Heart left ventricle (tissue), 13 donors: ENCODE data around the gene NXPE3.

Experiments used
- CTCF ChIP-seq, 12 donors: fragments of 200-600 bp; sonication (generic) in 4 of 12; IDR thresholded peaks; one replicate each; pipeline versions ENCODE4 v1.5.0 to v1.8.0; 2018 to 2022; ENCODE audit warnings: antibody characterized with exemption in 12 of 12, mild to moderate bottlenecking in 5 of 12
- POLR2A ChIP-seq, 2 donors: fragments of 450-650 bp; IDR thresholded peaks; one replicate each; pipeline ENCODE4 v1.6.1; 2017; ENCODE audit warnings: antibody characterized with exemption in 2 of 2, mild to moderate bottlenecking in 2 of 2, moderate library complexity in 2 of 2
- donor health status: ischemic (EF 13 %, LVEDD 7.1; RV severe dilation, severe dysfunction).
- donor health status: DM: no; HTN: yes; CAD: no.
- donor health status: DM: no; HTN: no; CAD: no.
- donor health status: ischemic (EF 25% LVEDD 6.9; RV normal size, moderate dysfunction).
- donor health status: ischemic (EF 25% LVEDD 5.7; RV mildly dilated, moderate dysfunction).
- donor health status: ischemic (EF 35%, LVEDD 5.7; RV mildly dilated, moderate dysfunction).
- donor health status: nonischemic (EF 11% LVEDD 7.7; RV severe dilation, severe dysfunction).
- donor health status: DM: yes; HTN: yes; CAD: no.
- donor health status: PGD.
- donor health status: ischemic (EF 29% LVEDD 5.4; RV normal size, mild dysfunction).
- donor health status: nonischemic (EF 23%, LVEDD 6.1; RV moderate dilation, normal function).

GRCh38 chr3:101828276-101828675 is 49.3 kb downstream of the NXPE3 start:
- TF ChIP-seq CTCF (IDR thresholded peaks at IDR 0.05) (no peak), POLR2A (IDR thresholded peaks at IDR 0.05) (no peak)
